IMR-90 (cell line): ENCODE results near the gene FUT1.

ENCODE experiments used
- CEBPB ChIP-seq: IDR thresholded peaks from 2 replicates; pipeline ENCODE4 v1.6.1; 2012; ENCODE audit warnings: low read depth, low read length, improper control_type of control experiment
- MAFK ChIP-seq: IDR thresholded peaks from 2 replicates; pipeline ENCODE4 v1.6.1; 2012; ENCODE audit warnings: low read depth, low read length, improper control_type of control experiment
- MAZ ChIP-seq: IDR thresholded peaks from 2 replicates; pipeline ENCODE4 v1.6.1; 2012; ENCODE audit warnings: low read depth, mild to moderate bottlenecking, low read length, improper control_type of control experiment, moderate library complexity, borderline replicate concordance
- MXI1 ChIP-seq: IDR thresholded peaks from 2 replicates; pipeline ENCODE4 v1.6.1; 2012; ENCODE audit warnings: low read depth, mild to moderate bottlenecking, low read length, moderate library complexity, borderline replicate concordance
- NFE2L2 ChIP-seq: fragments of 150-350 bp; IDR thresholded peaks from 2 replicates; pipeline ENCODE4 v1.6.1; 2016; ENCODE audit warnings: low read depth, mild to moderate bottlenecking, low read length
- POLR2A ChIP-seq: IDR thresholded peaks from 2 replicates; pipeline ENCODE4 v1.6.1; 2012; ENCODE audit warnings: mild to moderate bottlenecking, low read depth, low read length
- RAD21 ChIP-seq: IDR thresholded peaks from 2 replicates; pipeline ENCODE4 v1.6.1; 2012; ENCODE audit warnings: low read length, improper control_type of control experiment
- RCOR1 ChIP-seq: IDR thresholded peaks from 2 replicates; pipeline ENCODE4 v1.6.1; 2012; ENCODE audit warnings: mild to moderate bottlenecking, low read length, improper control_type of control experiment; ENCODE audit not compliant: insufficient replicate concordance
- RFX5 ChIP-seq: IDR thresholded peaks from 2 replicates; pipeline ENCODE4 v1.8.0; 2012; ENCODE audit warnings: low read depth, mild to moderate bottlenecking, low read length, moderate library complexity
- SMC3 ChIP-seq: fragments of 150-350 bp; IDR thresholded peaks from 2 replicates; pipeline ENCODE4 v1.6.1; 2016; ENCODE audit warnings: low read depth, mild to moderate bottlenecking, antibody characterized with exemption, low read length, moderate library complexity
- USF2 ChIP-seq: fragments of 150-350 bp; IDR thresholded peaks from 2 replicates; pipeline ENCODE4 v1.6.1; 2017; ENCODE audit warnings: mild to moderate bottlenecking, antibody characterized with exemption, low read length, low read depth
- TF ChIP-seq, protein P1 (sequence below): conservative IDR thresholded peaks from 2 replicates; pipeline ENCODE4 v1.5.1; 2012; ENCODE audit warnings: mild to moderate bottlenecking, low read depth, low read length, improper control_type of control experiment
- TF ChIP-seq, protein P2 (sequence below): fragments of 150-350 bp; IDR thresholded peaks from 2 replicates; pipeline ENCODE4 v1.6.1; 2016; ENCODE audit warnings: low read depth, mild to moderate bottlenecking, low read length, moderate library complexity, borderline replicate concordance

DNA sequence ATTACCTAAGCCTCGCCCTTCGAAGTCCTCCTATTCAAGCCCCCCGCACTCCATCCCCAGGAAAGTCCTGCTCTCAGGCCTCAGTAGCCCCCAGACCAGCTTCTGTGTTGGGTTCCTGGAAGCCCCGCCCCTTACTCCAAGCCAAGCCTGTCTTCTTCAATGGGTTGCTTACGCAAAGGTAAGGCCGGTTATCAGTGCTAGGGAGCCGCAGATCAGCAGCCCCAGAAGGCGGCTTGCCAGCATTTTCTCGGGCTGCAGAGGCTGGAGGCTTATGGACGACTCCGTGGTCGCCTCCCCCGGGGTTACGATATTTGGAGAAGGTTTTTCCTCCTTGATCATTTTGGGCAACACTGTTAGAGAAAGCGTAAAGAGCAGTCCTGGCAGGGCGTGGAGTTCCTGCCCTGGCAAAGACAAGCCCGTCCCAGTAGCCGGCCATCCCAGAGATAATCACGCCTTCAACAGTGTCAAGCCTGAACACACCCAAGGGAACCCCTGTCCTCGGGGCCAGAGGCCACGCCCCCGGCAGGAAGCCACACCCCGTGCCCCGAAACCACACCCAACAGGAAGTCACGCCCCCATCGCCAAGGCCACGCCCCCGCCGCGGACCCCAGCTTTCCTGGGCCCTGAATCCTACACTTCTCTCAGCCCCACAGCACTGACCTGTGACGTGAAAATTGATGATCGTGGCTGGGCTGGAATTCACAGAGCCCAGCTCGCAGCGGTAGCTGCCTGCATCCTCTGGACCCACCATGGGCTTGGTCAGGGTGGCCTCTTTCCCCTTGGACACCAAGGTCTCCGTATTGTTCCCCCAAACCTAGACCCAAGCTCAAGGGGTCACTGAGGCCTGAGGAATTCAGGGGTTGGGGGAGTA lies 11.1 kb downstream of the FUT1 start:
- TF ChIP-seq, protein P1, sequence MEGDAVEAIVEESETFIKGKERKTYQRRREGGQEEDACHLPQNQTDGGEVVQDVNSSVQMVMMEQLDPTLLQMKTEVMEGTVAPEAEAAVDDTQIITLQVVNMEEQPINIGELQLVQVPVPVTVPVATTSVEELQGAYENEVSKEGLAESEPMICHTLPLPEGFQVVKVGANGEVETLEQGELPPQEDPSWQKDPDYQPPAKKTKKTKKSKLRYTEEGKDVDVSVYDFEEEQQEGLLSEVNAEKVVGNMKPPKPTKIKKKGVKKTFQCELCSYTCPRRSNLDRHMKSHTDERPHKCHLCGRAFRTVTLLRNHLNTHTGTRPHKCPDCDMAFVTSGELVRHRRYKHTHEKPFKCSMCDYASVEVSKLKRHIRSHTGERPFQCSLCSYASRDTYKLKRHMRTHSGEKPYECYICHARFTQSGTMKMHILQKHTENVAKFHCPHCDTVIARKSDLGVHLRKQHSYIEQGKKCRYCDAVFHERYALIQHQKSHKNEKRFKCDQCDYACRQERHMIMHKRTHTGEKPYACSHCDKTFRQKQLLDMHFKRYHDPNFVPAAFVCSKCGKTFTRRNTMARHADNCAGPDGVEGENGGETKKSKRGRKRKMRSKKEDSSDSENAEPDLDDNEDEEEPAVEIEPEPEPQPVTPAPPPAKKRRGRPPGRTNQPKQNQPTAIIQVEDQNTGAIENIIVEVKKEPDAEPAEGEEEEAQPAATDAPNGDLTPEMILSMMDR = no peak
- no peak for TF ChIP-seq SMC3
- TF ChIP-seq POLR2A = no peak
- TF ChIP-seq, protein P2, sequence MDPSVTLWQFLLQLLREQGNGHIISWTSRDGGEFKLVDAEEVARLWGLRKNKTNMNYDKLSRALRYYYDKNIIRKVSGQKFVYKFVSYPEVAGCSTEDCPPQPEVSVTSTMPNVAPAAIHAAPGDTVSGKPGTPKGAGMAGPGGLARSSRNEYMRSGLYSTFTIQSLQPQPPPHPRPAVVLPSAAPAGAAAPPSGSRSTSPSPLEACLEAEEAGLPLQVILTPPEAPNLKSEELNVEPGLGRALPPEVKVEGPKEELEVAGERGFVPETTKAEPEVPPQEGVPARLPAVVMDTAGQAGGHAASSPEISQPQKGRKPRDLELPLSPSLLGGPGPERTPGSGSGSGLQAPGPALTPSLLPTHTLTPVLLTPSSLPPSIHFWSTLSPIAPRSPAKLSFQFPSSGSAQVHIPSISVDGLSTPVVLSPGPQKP = no peak
- no peak for TF ChIP-seq RAD21
- TF ChIP-seq RFX5 = no peak
- no peak for TF ChIP-seq NFE2L2
- no peak for TF ChIP-seq MXI1
- no peak for TF ChIP-seq MAFK
- TF ChIP-seq MAZ = no peak
- TF ChIP-seq RCOR1 = no peak
- no peak for TF ChIP-seq USF2
- no peak for TF ChIP-seq CEBPB
